GM13976 (cell line): ENCODE measurements around the gene DLGAP4.

Experiments
- DNase-seq: peaks from one replicate; pipeline ENCODE4 v3.0.0; 2012; ENCODE audit warnings: low spot score
- in situ Hi-C: fragments of 300-500 bp; cut with MboI; formaldehyde crosslinking; loops from one replicate; pipeline ENCODE4 v1.12.0; 2022; ENCODE audit warnings: low sequenced_read_pairs, mixed read lengths, inconsistent platforms; ENCODE audit not compliant: unreplicated experiment
- TF ChIP-seq, protein P1 (sequence below): IDR thresholded peaks from 2 replicates; pipeline ENCODE4 v1.5.1; 2012; ENCODE audit warnings: borderline replicate concordance, mild to moderate bottlenecking; ENCODE audit not compliant: insufficient read depth; ENCODE audit errors: extremely low read depth, missing control alignments, control extremely low read depth

DLGAP4 gene

DNA sequence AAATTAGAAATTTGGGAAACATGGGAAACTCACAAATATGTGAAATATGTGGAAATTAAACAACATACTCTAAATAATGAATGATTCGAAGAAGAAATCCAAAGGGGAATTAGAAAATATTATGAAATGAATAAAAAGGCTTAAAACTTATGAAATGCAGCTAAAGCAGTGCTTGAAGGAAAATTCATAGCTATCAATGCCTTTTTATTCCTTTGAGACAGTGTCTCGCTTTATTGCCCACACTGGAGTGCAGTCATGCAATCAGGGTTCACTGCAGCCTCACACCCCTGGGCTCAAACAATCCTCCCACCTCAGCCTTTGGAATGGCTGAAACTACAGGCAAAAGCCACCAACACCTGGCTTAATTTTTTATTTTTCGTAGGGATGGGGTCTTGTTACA, 259.4 kb downstream of the DLGAP4 start:
- TF ChIP-seq, protein P1, sequence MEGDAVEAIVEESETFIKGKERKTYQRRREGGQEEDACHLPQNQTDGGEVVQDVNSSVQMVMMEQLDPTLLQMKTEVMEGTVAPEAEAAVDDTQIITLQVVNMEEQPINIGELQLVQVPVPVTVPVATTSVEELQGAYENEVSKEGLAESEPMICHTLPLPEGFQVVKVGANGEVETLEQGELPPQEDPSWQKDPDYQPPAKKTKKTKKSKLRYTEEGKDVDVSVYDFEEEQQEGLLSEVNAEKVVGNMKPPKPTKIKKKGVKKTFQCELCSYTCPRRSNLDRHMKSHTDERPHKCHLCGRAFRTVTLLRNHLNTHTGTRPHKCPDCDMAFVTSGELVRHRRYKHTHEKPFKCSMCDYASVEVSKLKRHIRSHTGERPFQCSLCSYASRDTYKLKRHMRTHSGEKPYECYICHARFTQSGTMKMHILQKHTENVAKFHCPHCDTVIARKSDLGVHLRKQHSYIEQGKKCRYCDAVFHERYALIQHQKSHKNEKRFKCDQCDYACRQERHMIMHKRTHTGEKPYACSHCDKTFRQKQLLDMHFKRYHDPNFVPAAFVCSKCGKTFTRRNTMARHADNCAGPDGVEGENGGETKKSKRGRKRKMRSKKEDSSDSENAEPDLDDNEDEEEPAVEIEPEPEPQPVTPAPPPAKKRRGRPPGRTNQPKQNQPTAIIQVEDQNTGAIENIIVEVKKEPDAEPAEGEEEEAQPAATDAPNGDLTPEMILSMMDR, result no peak
- DNase-seq, result no peak
- in situ Hi-C loops, result no loop called here

DNA sequence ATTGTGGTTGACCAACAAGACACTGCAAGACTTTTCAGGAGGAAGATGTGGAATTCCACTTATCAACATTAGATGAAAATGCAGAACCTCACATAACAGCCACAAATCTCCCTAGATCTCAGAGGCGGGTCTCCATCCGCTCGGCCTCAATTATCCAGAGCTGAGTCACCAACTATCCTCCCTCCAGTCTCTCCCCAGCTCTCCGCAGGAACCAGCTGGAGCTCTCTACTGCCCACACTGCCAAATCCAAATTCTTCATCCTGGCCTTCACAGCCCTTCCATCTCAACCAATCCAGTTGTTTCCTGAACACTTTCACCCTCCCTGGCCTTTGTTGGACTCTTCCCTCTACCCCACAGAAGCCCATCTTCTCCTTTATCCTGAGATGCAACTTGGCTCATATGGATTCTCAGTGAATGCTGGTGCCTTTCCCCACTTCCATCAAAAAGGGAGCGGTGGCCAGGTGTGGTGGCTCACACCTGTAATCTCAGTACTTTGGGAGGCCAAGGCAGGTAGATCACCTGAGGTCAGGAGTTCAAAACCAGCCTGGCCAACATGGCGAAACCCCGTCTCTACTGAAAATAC, 263.8 kb downstream of the DLGAP4 start:
- TF ChIP-seq, protein P1, result no peak
- DNase-seq, result no peak
- in situ Hi-C loops, result no loop called here

DNA sequence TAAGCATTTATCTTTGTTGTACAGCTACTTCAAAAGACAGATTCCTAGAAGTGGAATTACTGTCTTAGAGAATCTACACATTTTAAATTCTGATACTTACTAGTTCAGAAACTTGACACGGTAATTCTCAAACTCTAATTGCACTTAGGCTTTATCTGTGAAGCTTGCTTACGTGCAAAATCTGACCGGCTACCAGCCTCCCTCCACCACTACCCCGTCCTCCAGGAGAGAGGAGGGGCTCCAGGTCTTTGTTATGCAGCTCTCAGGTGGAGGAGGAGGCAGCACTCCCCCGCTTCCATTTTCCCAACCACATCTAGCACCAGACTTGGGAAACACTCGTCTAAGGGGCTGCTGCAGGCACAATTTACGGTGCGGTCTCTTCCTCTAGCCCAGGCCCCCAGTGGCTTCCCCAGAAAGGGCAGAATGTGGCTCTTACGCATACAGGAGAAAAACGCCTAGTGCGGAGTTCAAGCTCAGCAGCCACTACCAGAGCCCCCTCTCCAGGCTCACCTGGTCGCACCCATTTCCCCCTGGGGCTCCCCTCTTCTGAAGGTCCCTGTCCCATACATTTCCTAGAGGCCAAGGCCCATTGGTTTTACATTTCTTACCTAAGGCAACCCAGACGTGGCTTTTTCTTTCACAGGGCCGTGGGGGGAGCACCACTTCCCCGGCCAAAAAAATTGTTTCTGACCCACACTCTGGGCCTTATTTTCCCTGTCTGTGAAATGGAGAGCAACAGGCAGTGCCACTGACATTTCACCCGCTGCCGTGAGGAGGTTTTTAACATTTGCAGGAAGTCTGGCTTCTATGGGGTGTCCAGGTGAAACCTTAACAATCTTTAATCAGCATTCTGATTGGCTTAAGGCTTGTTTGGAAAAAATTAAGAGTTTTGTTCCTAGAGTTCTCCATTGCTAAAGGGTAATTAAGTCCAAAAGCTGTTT, 265.7 kb downstream of the DLGAP4 start:
- DNase-seq, result peak; percentile 13
- in situ Hi-C loops, result no loop called here
- TF ChIP-seq, protein P1, result no peak

DNA sequence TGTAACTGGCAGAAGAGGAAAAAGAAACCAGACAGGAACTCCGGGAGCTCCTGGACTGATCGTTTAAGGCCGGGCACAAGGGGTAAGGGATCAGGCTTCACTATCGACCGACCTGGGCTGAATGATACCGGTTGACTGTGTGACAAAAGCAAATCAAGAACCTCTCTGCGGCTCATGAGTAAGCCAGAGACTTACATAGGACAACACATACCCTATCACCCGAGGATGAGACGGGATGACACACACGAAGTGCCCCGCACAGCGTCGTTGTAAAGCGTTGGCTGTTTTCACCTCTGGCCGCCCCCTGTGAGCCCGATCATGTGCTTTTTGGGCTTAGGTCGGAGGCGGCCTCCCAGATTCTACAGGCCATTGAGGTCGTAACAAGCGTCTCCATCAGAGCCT, 266.6 kb downstream of the DLGAP4 start:
- peak; percentile 48 for DNase-seq
- in situ Hi-C loops, result no loop called here
- TF ChIP-seq, protein P1, result no peak

DNA sequence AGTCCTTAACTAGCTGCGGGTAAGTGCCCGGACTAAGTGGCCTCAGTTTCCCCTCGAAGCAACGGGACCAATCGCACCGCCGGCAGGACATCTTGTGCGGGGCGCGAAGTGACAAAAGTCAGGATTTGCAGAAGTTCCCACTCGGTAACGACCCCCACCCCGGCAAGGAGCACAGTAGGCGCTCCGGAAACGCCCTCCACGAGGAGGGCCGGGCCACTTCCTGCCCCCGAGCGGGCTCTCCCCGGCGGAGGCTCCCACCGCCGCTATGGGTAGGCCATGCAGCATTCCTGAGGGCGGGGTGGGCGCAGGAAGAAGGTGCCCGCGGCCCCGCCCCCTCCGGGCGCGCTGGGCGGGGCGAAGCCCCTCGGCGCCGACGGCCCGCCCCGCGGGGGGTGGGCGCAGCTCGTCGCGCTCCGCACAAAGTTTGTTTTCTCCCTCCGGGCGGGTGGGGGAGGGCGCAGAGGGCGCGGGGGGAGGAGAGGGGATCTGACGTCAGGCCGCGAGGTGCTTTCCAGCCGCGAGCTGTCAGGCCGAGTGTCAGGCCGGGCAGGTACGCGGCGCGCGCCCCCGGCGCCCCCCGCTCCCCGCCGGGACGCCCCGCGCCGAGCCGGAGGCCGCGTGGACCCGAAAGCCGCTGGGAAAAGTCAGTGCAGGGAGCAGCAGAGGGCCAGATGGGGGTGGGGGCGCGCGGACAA, 267.1 kb downstream of the DLGAP4 start, which contains the start of gene TGIF2:
Gene TGIF2 (plus strand): TSS at position 495 of the 695 bp plus-strand sequence. CDS start 5,178 bp downstream, outside the sequence.
- DNase-seq, result peak; percentile 99
- in situ Hi-C loops, result no loop called here
- TF ChIP-seq, protein P1, result no peak

DNA sequence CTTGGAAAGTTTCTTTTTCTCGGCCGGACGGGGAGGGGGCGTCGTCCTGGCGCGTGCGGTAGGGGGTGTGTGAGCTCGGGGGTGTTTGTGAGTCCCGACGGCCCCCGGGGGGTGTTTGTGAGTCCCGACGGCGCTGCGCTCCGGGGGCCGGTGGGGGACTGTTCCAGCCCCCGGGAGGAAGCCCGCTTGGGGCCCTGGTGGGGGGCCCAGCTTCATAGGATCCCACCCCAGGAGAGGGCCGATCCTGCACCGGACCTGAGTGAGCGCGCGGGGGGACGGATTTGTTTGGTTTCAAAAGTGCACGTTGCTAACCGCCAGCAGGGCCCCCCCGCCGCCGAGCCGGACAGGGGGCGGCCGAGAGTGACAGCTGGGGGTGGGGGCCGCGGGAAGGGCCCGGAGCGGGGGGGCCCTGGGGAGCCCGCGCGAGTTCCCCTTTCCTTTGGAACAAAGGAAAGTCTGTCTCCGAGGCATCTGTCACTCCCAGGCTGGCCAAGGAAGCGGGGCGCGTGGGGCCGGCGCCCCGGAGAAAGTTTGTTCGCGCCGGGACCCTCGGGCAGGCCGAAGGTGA, 267.7 kb downstream of the DLGAP4 start:
- DNase-seq, result peak; percentile 72
- TF ChIP-seq, protein P1, result no peak
- in situ Hi-C loops, result no loop called here
